ENCODE measurements around the gene UCN. TPM values are rescaled to one million over a fixed set of nuclear protein-coding genes. Genes with fewer than 3 reads are reported as not detected.
A peak's percentile ranks its signal among the peaks of the same experiment; 100 is the strongest.

The UCN gene
- total and polyA plus RNA-seq, 2 of the 4 experiments (the other 2 are of a cell fraction): 0.22 TPM; not detected in 1

DNA sequence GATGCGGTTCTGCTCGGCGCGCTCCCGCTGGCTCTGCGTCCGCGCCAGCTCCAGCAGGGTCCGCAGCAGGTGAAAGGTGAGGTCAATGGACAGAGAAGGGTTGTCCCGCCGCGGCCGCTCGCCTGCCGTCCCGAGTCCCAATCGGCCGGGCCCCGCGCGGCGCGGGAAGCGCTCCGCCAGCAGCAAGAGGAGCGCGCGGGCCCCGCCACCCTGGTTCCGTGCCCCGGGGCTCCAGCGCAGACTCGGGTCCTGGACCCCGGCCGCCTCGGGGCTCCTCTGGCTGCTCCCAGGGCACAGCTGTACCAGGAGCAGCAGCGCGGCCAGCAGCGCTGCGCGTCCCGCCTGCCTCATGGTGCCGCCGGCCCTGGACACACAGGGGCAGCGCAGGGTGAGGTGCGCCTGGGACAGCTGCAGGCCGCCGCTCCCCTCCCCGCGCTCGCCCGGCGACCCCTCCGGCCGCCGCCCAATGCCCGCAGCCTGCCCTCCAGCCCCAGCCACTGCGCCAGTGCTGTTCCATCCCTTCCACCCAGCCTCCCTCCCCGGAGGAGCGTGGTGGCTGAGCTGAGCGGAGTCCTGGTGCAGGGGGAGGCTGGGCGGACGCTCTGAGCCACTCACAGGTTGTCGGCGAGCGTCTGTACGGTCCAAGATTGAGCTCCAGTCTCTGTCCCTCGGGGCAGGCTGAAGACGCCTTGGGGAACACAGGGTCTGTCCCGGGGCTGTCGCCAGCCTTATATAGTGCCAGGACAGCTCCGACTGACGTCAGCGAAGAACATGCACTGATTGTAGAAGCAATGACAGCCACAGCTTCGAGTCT is 493 bp downstream of the UCN start:
- Histone ChIP-seq H3K79me1 (ENCODE audit: low read depth in 1 of 2, low read length in 2 of 2) (no peaks in the 10 kb centered on the region), H3K23ac (ENCODE audit: low read depth, low read length) (no peak overlapping the region), H2AK5ac (ENCODE audit: low read depth, low read length) (no peak overlapping the region), H3K4me3 (ENCODE audit: insufficient read depth, low read depth, low read length) (no peak overlapping the region), H3K4ac (ENCODE audit: low read depth, low read length) (no peak overlapping the region), H3K27me3 (ENCODE audit: control insufficient read depth, insufficient read depth, low read length) (peaks cover 41% of the 10 kb centered on the region), H3K9me3 (ENCODE audit: control insufficient read depth, insufficient read depth, low read length) (no peaks in the 10 kb centered on the region; the same call in 1 of the 2 replicates), H3K4me1 (ENCODE audit: control insufficient read depth, insufficient read depth, low read length) (no peaks in the 10 kb centered on the region; the same call in 1 of the 2 replicates), H4K91ac (ENCODE audit: insufficient read depth, low read depth, low read length) (no peak overlapping the region), H2AFZ (replicated peaks; ENCODE audit: low read length, poor library complexity) (peak overlapping the region; percentile 21), H2BK15ac (ENCODE audit: low read depth, low read length) (no peak overlapping the region), H4K5ac (ENCODE audit: low read depth, low read length) (no peak overlapping the region), H3K56ac (ENCODE audit: extremely low read depth, insufficient read depth, low read length) (no peak overlapping the region), H3K27ac (ENCODE audit: insufficient read depth, low read length) (no peak overlapping the region), H3K18ac (ENCODE audit: low read depth, low read length) (no peak overlapping the region), H3K4me2 (ENCODE audit: low read depth, low read length) (no peak overlapping the region), H2BK20ac (ENCODE audit: low read depth, low read length) (no peak overlapping the region), H4K20me1 (ENCODE audit: insufficient read depth, low read length) (peaks cover 10% of the 10 kb centered on the region), H3K9ac (ENCODE audit: low read depth, low read length) (no peak overlapping the region), H3K36me3 (ENCODE audit: control insufficient read depth, insufficient read depth, low read length) (peaks cover 14% of the 10 kb centered on the region), H4K8ac (ENCODE audit: low read depth in 2 of 2, low read length in 2 of 2) (no peak overlapping the region), H3K9me1 (ENCODE audit: insufficient read depth, low read length) (no peaks in the 10 kb centered on the region; the same call in 1 of the 2 replicates), H2BK5ac (ENCODE audit: low read depth, low read length, poor library complexity, severe bottlenecking) (no peak overlapping the region), H2AK9ac (replicated peaks; ENCODE audit: low read depth, low read length, poor library complexity) (peak overlapping the region; percentile 10), H2BK120ac (ENCODE audit: low read depth, low read length) (no peak overlapping the region), H3K14ac (replicated peaks; ENCODE audit: low read depth, low read length) (no peak overlapping the region)
- no peak for DNase-seq
- dilution Hi-C loops (cut with HindIII; ENCODE audit: low sequenced_read_pairs, unreplicated experiment) (no loop called here), intact Hi-C loops (cut with micrococcal nuclease) (no loop called here), in situ Hi-C loops (cut with MboI; ENCODE audit: low sequenced_read_pairs) (no loop called here)
- 12% methylated on average over 40 of the region's 75 CpGs; no CpG with 5 or more reads in 1 of the 2 experiments for WGBS, 2 experiments (ENCODE audit: extremely low coverage in 2 of 2, insufficient read length in 1 of 2)
- no TSS peak for BruUV-seq (replicated peaks)
- peak; percentile 8; the same call in 1 of the 2 replicates for ATAC-seq (ENCODE audit: low read depth)
- CTCF ChIA-PET: no interaction called here
- POLR2A ChIA-PET (ENCODE audit: unreplicated experiment): interaction anchor here (0.6 kb wide), 1 partner anchor 61 kb away, joined by 3 read pairs; no protein-coding TSS in a partner anchor
- no peak for TF ChIP-seq NFE2L2 (IDR thresholded peaks at IDR 0.05; ENCODE audit: low read depth, low read length)
- TF ChIP-seq, protein P1, sequence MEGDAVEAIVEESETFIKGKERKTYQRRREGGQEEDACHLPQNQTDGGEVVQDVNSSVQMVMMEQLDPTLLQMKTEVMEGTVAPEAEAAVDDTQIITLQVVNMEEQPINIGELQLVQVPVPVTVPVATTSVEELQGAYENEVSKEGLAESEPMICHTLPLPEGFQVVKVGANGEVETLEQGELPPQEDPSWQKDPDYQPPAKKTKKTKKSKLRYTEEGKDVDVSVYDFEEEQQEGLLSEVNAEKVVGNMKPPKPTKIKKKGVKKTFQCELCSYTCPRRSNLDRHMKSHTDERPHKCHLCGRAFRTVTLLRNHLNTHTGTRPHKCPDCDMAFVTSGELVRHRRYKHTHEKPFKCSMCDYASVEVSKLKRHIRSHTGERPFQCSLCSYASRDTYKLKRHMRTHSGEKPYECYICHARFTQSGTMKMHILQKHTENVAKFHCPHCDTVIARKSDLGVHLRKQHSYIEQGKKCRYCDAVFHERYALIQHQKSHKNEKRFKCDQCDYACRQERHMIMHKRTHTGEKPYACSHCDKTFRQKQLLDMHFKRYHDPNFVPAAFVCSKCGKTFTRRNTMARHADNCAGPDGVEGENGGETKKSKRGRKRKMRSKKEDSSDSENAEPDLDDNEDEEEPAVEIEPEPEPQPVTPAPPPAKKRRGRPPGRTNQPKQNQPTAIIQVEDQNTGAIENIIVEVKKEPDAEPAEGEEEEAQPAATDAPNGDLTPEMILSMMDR (conservative IDR thresholded peaks at IDR 0.05; ENCODE audit: low read depth, low read length): no peak
- TF ChIP-seq, protein P2, sequence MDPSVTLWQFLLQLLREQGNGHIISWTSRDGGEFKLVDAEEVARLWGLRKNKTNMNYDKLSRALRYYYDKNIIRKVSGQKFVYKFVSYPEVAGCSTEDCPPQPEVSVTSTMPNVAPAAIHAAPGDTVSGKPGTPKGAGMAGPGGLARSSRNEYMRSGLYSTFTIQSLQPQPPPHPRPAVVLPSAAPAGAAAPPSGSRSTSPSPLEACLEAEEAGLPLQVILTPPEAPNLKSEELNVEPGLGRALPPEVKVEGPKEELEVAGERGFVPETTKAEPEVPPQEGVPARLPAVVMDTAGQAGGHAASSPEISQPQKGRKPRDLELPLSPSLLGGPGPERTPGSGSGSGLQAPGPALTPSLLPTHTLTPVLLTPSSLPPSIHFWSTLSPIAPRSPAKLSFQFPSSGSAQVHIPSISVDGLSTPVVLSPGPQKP (IDR thresholded peaks at IDR 0.05; ENCODE audit: borderline replicate concordance, low read depth, low read length): no peak
- TF ChIP-seq MAZ (IDR thresholded peaks at IDR 0.05; ENCODE audit: borderline replicate concordance, low read depth, low read length): no peak
- TF ChIP-seq SMC3 (IDR thresholded peaks at IDR 0.05; ENCODE audit: low read depth, low read length): no peak
- TF ChIP-seq RCOR1 (IDR thresholded peaks at IDR 0.05; ENCODE audit: insufficient replicate concordance, low read length): no peak
- TF ChIP-seq MAFK (IDR thresholded peaks at IDR 0.05; ENCODE audit: low read depth, low read length): no peak
- TF ChIP-seq CEBPB (IDR thresholded peaks at IDR 0.05; ENCODE audit: low read depth, low read length): no peak
- TF ChIP-seq CHD1 (IDR thresholded peaks at IDR 0.05; ENCODE audit: low read depth, low read length): no peak
- no peak for TF ChIP-seq RFX5 (IDR thresholded peaks at IDR 0.05; ENCODE audit: low read depth, low read length)
- TF ChIP-seq FOS (IDR thresholded peaks at IDR 0.05; ENCODE audit: low read depth, low read length): no peak
- TF ChIP-seq POLR2A (IDR thresholded peaks at IDR 0.05; ENCODE audit: low read depth, low read length): no peak
- TF ChIP-seq, protein P3, sequence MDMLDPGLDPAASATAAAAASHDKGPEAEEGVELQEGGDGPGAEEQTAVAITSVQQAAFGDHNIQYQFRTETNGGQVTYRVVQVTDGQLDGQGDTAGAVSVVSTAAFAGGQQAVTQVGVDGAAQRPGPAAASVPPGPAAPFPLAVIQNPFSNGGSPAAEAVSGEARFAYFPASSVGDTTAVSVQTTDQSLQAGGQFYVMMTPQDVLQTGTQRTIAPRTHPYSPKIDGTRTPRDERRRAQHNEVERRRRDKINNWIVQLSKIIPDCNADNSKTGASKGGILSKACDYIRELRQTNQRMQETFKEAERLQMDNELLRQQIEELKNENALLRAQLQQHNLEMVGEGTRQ (IDR thresholded peaks at IDR 0.05; ENCODE audit: low read depth, low read length): no peak
- TF ChIP-seq RAD21 (IDR thresholded peaks at IDR 0.05; ENCODE audit: low read length): no peak
- TF ChIP-seq MXI1 (IDR thresholded peaks at IDR 0.05; ENCODE audit: borderline replicate concordance, low read depth, low read length): no peak

All from IMR-90 (cell line).